NCI-H128 (cell line): ENCODE measurements around the gene KLK3.

Experiments
- DNase-seq: peaks from one replicate; lab custom pipeline; 2025; ENCODE audit not compliant: unreplicated experiment; lab: John Stamatoyannopoulos, UW

Gene KLK3

GRCh38 chr19:50896591-50897190, 42.0 kb downstream of the KLK3 start:
- no peak for DNase-seq

- DNase-seq = no peak
Measured at GRCh38 chr19:50897191-50897607, 42.5 kb downstream of the KLK3 start.

- no peak for DNase-seq
Measured at GRCh38 chr19:50897612-50898011, 42.9 kb downstream of the KLK3 start.

- no peak for DNase-seq
Measured at GRCh38 chr19:50898018-50898417, 43.3 kb downstream of the KLK3 start.

GRCh38 chr19:50899569-50899968, 44.9 kb downstream of the KLK3 start:
- no peak for DNase-seq

GRCh38 chr19:50902640-50903039, 47.9 kb downstream of the KLK3 start:
- DNase-seq = no peak

- no peak for DNase-seq
Measured at GRCh38 chr19:50906217-50906616, 51.5 kb downstream of the KLK3 start.

GRCh38 chr19:50908336-50908735, 53.6 kb downstream of the KLK3 start:
- DNase-seq = no peak

- DNase-seq = no peak
Measured at GRCh38 chr19:50909240-50910070, 54.7 kb downstream of the KLK3 start.
